HG03575 (cell line): ENCODE measurements around the gene DFFB.

Experiments
- ATAC-seq: cut with Tn5 transposase; IDR thresholded peaks from one replicate; pipeline ENCODE4 v1.9.1; 2021; ENCODE audit not compliant: unreplicated experiment, insufficient number of reproducible peaks, low FRiP score; ENCODE audit errors: extremely low read depth

DFFB gene

DNA sequence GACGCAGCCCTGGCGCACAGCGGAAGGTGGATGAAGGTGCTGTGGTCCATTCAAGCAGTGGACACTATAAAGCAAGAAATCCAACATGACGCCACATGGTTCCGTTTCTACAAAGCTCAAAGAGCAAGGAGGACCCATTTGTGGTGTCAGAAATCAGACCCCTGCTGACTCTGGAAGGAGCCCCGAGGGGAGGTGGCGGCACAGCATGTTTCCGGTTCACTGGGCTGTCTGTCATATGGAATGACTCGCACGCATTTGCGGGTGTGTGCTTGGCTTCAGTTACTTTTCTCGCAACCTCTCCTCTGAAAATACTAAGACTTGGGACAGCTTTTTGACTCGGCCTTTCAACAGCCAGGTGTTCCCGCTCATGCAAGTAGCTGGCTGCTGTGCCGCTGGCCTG lies 31.9 kb upstream of the DFFB start:
- ATAC-seq: no peak

DNA sequence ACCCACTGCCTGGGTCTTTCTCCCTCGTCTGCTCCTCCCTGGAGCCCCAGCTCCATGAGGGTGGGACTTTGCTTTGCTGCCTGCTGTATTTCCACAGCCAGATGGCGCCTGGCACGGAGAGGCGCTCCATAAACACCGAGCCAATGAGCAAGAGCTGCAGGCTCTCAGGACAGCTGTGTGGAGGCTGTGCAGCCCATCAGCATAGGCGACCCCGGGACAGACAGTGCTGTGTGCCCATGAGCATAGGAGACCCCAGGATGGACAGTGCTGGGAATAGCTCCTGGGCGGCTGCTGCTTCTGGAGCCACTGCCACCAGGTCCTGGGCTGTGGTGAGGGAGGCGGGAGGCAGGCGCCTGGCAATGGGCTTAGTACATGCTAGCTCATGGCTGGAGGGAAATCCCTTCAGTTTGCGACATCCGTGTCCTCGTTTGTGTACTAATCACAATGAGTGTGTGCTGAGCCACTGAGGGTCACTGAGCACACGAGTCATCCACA lies 29.4 kb upstream of the DFFB start:
- no peak for ATAC-seq

DNA sequence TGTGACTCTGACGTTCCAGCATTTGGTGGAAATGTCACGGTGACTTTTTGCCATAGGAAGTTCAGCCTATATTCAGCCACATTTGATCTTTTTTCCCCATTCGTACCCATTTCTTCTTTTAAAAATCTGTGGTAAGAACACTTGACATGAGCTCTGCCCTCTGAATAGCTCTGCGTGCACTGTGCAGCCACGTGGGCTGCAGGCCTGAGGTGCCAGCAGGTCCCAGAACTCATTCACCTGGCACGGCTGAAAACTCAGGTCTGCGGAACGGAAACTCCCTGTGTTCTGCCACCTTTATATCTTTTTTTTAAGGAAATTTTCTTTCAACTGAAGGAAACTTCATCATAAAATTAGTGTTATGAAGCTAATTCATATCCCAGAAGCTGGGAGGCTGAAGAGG lies 28.9 kb upstream of the DFFB start:
- no peak for ATAC-seq

DNA sequence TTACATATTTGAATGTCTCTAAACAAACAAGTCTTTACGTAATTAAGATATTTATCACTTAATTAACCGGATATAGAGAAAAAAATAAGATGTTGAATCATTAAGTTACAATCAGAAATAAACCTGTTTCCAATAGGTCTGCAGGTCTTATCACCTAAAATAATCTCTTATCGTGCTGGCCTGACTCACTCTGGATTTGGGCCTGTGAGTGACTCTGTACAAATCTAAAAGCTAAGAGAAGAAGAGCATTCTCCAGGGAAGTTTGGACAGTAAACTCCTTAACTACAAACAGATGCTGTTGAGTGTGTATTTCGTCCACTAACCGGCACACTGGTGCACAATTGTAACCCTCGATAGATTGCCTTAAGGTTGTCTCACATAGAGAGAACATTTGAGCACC lies 25.6 kb upstream of the DFFB start:
- ATAC-seq: no peak

DNA sequence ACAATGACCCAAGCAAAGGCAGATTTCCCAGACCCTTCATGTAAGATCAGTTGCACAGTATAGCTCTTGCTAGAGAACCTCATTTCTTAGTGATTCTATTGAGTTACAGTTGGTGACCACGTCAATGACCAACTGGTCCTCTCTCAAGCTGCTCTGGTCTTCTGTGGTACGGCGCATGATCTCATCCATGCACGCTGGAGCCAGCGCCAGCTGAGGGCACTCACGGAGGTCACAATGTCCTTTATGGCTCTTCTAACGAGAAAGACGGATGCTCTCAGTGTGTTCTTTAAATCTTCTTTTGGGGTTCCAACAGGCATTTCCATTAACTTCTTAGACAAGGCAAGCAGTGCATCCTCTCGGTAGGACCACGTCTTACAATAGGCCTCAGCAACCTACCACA lies 22.6 kb upstream of the DFFB start:
- no peak for ATAC-seq

DNA sequence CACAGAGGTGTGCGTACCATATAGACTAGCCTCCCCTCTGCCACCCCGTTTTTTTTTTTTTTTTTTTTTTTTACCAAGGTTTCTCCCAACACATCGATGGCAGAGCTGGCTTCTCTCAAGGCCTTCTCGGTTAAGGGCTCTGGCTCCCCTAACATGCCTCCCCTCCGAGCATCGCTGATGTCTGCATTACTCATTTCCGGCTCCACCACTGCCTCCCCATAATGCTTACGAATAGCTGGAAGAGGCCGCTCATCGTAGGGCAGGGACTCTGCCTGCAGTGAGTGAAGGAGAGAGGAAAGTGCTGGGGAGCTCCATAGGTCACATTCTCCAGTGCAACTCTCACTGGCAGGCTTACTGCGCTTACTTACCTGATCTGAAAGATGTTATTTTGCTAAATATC lies 20.9 kb upstream of the DFFB start:
- ATAC-seq: no peak

DNA sequence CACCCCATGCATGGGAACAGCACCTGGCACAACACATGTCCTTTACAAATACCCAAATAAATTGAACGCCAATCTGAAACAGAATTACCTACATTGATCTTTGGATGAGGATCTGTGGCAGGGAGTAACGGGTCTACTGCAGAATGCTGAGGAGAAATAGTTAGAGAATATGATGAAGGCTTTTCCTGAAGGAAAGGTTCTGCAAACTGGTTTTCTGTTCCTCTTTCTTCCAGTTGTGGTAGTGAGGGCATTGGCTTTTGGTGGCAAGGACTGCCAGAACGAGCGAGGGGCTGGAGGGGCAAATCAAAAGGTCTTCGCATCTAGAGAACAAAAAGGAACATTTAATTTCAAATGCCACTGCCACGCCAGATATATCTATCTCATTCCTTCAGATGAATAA lies 20.1 kb upstream of the DFFB start:
- no peak for ATAC-seq

DNA sequence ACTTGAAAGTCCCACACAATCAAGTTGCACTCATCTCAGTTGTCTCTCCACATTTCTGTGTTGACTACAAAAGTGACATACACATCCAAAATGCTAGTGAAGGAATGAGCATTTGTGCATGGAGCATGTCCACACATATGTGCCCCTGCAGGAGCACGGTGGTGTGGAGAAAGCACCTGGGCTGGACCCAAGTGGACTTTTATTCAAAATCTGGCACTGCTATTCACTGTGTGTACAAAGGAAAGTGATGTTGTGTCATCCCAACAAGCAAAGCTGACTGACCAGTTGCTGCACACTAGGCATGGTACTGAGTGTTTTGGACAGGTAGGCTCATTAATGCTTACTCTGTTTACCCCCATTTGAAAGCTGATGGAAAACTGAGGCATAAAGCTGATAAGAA lies 19.6 kb upstream of the DFFB start:
- no peak for ATAC-seq

DNA sequence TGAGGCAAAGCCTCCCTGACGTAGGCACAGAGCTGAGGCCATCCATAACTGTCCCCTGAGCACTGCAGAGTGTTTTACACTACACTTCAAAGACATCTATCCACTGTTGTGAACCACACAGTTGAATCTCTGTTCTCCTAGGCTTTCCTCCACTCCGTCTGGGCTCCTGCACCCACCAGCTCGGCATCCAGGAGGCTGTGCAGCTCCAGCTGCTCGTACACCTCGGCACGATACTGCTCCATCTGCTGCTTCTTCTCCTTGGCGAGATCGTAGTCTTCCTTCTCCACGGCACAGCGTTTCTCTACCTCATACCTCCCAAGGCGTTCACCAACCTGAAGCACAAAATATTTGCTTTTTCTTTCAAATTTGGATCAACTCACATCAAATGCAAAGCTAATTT lies 18.5 kb upstream of the DFFB start:
- ATAC-seq: no peak

DNA sequence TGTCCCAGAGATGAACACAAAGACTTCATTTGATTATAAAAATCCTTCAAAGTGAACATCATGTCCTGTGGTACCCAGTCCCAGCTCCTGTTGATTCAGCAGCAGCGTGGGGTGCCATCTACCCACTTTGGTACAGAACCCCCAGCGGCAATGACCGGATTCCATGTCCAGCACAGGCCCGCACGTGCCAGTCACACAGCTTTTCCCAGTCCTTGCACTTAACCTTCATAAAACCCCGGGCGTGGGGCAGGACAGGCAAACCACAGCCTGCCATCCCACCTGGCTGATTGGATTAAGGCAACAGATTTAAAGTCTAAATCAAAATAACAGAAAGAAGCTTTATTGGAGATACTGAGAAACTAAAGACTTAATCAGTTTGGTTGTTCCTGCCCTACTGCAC lies 15.8 kb upstream of the DFFB start:
- no peak for ATAC-seq

DNA sequence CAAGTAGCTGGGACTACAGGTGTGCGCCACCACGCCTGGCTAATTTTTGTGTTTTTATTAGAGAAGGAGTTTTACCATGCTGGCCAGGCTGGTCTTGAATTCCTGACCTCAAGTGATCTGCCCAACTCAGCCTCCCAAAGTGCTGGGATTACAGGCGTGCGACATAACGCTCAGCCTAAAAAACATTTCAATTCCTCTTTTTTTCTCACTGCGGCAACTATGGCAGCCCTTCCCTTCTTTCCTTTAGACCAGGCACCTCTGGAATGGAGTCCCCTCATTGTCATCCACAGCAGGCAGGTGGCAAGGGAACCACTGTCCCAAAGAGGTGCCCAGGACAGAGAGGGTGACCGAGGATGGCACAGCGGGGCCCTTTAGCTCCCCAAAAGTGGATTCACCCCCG lies 14.4 kb upstream of the DFFB start:
- no peak for ATAC-seq

DNA sequence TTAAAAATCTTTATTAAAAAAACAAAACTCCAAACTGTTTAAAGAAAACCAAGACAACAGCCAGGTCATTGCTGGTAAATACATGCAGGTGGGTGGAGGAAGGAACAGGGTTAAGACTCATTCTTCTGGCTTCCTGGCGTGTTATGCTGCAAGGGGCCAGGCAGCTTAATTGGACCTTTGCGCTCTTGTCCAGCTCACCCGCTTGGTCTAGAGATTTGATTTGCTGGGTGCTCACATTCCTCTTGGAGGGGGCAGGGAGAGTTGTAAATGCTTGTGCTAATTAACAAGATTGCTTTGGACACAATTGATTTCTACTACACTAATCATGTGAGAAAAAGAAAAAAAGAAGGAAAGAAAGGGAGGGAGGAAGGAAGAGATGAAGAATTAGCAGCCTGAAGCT lies 10.7 kb upstream of the DFFB start:
- no peak for ATAC-seq

DNA sequence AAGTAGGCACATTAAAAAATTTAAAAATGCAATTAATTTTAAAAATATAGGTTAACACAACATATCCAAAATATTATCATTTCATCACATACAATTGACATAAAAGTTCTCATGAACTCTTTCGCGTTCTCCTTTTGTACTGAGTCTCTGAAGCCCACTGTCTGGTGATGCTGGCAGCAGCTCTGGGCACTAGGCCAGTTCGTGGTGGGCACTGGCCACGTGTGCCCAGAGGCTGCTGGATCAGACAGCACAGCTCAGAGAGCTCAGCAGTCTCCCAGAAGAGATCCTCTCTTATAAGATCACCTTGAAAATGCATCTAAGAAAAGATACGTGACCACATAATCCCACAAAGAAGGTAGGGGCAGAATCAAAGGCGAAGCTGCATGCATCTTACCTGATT lies 10.2 kb upstream of the DFFB start:
- ATAC-seq: no peak

DNA sequence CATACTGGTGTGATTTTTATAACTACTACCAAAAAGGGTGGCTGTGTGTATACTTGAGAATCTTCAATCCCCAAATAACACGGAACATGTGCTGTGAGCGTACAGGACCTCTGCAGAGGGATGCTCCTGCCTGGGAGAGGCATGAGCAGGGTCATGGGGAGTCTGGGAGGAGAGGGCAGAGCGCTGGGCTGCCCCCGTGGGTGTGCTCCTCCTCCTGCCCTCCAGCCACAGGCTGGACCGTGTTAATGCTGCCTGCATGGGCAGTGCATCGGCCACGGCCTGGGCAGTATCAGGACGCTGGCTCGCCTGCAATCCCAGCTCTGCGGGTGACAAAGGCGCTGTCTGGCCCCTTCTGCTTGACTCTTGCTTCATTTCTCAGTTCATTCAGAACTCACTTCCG lies 6.4 kb upstream of the DFFB start:
- ATAC-seq: no peak

DNA sequence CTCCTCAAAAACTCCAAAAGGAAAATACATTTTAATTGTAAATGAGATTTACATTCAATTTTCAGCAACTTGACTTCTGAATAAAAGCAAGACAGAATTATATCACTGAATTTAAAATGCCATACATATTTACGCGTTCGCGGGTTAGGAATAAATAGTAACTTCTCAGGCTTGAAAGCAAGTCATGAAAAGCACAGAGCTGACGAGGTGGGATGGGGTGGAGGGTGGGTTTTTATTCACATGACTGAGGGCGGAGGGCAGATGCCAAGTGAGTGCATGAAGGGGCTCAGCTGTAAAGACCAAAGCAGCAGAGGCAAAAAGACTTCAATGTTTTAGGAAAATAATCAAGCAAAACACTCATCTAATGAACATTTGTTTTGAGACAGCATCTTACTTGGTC lies 6.0 kb upstream of the DFFB start:
- no peak for ATAC-seq

DNA sequence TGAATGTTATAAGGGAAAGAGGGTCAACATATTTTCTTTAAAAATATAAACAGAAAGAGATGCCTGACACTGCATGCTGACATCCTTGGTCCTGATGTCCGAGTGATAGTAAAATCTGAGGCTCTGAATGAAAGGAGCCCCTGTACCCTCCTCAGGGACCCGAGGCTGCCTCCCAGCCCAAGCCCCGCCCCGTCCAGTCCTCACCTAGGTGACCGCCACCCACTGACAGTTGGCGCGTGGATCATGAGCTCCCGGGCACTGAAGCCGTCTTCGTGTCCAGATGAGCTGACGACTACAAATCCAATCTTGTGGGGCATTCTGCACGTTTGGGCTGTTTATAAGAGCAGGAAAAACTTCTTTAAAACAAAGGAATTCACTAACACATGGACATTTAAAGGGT lies 5.2 kb upstream of the DFFB start:
- no peak for ATAC-seq

DNA sequence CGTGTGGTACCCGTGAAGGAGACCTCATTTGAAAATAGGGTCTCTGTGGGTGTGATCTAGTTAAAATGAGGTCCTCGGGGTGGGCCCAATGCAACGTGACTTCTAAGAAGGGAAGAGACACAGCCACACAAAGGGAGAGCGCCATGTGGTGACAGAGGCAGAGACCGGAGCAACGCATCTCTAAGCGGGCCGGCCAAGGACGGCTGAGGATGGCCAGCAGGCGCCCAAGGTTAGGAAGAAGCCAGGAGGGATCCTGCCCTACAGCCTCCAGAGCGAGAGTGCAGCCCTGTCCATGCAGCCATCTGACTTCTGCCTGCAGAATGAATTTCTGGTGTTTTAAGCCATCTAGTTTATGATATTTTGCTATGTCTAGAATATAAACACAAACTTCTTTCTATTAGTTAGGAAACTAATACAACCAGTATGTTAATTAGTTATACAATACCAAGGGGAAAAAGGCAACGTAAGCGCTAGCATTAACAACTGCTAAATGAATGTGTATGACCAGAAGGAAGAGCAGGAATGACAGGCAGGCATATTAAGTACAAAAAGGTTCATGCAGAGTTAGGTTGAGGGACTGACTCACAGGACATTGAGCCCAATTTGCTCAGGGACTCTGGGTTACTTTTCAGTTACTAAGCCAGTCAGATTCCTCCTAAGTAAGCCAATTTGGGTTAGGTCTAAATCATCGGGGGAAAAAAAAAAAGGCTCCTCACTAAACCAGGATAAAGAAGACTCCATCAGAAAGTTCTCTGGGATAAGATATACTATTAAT lies 4.4 kb upstream of the DFFB start:
- no peak for ATAC-seq

DNA sequence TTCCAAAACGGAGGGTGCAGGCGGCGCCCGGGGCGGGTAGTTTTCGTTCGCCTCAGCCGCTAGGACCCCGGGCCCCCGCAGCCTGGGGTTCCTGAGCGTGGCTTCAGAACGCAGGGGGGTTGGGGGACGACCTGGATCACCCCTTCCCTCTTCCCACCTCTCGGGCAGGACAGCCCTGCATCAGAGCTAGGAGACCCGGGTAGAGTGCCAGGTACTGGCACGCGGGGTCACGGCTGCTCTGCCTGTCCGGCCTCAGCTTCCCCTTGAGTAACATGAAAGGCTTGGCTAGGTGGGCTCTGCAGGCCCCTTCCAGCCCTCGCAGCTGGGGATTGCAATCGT lies 484 bp downstream of the DFFB start:
- no peak for ATAC-seq

DNA sequence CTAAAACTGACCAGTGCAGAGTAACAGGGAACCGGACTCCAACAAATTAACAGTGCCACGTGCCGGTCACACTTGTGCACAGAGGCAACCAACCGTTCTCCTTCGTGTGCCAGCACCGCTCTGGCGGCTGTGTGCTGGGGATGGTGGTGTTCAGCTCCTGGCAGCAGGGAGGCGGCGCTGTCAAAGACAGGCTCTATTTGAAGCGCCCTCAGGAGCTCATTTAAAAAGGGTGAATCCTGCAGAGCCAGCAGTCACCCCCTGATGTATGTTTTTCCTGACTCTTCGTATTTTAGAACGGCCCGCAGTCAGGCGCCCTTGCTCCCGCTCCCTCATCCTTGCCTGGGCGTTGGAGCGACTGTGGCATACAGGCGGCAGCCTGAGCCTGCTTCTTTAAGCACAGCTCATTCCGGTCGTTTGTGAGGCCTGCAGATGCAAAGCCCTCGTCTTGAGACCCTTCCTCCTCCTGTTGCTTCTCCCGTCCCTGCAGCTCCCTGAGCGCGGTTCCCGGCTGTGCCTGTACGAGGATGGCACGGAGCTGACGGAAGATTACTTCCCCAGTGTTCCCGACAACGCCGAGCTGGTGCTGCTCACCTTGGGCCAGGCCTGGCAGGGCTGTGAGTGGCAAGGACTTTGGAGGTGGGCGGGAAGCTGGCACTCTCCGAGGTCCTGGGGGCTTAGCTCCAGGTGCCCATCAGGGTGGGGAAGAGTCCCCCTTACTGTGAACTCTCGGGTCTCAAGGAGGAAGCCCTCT lies 1.1 kb downstream of the DFFB start:
- no peak for ATAC-seq

DNA sequence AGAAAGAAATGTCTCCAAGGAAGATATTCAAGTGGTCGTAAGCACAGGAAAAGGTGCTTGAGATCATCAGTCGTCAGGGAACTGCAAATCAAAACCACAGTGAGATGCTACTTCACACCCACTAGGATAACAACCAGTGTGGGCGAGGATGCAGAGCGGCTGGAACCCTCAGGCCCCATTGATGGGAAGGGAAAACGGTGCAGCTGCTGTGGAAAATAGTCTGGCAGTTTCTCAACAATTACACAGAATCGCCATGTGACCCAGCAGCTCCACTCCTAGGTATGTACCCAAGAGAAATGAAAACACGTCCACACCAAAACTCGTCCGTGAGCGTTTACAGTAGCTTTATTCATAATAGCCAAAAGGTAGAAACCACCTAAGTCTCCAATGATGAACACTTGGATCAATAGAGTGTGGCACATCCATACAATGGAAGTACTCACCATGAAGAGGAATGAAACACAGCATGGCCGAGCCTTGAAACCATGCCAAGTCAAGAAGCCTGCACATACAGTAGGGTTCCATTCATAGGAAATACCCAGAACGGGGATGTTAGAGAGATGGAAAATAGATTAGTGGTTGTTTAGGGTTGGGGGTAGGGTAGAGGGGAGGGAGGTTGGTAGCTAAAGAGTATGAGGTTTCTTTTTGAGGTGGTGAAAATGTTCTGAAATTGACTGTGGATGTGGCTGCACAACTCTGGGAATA lies 6.1 kb downstream of the DFFB start:
- ATAC-seq: no peak
